Activated CD8-positive, alpha-beta memory T cell treated with anti-CD3 and anti-CD28 coated beads, Interleukin-2, amount 50 U/mL, for 24 hours (primary cell): ENCODE data around the gene ZBTB9.
"Not testable (repeated sequence)": the region's sequence is repeated elsewhere in the genome, so short reads cannot be mapped to it uniquely, and the experiment has no call there.

ENCODE experiments used
- DNase-seq: peaks from one replicate; pipeline ENCODE4 v3.0.0-alpha.2; 2020; ENCODE audit errors: extremely low read depth

Gene ZBTB9

DNA sequence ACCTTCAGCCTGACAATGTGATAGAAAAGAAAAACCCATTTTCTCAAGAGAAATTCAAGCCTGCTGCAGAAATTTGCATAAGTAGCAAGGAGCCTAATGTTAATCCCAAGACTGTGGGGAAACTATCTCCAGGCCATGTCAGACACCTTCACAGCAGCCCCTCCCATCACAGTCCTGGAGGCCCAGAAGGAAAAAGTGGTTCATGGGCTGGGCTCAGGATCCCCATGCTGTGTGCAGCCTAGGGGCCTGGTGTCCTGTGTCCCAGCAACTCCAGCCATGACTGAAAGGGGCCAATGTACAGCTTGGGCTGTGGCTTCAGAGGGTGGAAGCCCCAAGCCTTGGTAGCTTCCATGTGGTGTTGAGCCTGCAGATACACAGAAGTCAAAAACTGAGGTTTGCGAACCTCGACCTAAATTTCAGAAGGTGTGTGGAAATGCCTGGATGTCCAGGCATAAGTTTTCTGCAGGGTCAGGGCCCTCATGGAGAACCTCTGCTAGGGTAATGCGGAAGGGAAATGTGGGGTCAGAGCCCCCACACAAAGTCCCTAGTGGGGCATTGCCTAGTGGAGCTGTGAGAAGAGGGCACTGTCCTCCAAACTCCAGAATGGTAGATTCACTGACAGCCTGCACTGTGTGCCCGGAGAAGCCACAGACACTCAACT, 11.8 kb downstream of the ZBTB9 start:
- no peak for DNase-seq

DNA sequence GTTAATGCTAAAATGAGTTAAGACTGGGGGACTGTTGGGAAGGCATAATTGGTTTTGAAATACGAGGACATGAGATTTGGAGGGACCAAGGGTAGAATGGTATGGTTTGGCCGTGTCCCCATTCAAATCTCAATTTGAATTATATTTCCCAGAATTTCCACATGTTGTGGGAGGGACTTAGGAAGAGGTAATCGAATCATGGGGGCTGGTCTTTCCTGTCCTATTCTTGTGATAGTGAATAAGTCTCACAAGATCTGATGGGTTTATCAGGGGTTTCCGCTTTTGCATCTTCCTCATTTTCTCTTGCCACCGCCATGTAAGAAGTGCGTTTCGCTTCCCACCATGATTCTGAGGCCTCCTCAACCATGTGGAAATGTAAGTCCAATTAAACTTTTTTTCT, 12.7 kb downstream of the ZBTB9 start:
- DNase-seq, result no peak

DNA sequence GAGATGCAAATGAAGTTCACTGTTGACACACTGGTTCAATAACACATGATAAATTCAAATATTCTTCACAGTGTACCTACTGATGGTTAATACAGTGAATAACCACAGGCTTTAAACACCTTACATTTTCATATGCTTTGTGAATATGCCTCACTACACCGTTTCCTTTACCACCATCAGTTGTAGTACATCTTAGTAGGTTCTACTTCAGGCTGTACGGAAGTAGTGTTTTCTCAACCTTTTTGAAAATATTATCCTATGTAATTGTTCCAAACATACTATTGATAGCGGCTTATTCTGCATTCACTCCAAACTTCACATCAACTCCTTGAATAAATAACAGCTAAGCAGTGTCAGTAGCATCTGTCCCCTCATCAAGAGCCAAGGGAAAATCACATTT, 15.3 kb downstream of the ZBTB9 start:
- no peak for DNase-seq

DNA sequence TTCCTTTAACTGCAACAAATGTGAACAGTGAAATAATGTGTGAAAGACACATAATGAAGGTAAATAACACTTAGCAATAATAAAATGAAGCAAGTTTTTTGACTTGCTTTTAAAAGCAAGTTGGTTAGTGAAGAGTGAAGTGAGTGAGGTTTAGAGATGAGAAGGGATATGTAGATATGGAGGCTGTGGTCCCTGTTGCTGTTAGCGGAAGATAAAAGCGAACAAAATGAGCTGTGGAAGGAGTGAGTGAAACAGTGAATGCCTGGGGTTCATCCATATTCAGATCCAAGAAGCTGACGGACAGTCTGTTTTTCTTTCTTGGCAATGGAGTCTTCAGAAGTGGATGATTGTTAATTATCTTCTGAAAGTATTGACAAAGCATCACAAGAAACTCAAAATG, 23.5 kb downstream of the ZBTB9 start:
- DNase-seq, result no peak

DNA sequence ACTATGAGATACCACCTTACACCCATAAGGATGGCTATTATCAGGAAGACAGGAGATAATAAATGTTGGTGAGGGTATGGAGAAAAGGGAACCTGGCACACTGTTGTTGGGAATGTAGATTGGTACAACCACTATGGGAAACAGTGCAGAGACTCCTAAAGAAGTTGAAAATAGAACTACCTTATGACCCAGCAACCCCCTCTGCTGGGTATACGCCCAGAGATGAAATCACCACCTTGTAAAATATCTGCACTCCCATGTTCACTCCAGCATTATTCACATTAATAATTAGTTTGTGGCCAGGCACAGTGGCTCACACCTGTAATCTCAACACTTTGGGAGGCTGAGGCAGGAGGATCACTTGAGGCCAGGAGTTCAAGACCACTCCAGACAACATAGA, 26.8 kb downstream of the ZBTB9 start:
- DNase-seq, result no peak

DNA sequence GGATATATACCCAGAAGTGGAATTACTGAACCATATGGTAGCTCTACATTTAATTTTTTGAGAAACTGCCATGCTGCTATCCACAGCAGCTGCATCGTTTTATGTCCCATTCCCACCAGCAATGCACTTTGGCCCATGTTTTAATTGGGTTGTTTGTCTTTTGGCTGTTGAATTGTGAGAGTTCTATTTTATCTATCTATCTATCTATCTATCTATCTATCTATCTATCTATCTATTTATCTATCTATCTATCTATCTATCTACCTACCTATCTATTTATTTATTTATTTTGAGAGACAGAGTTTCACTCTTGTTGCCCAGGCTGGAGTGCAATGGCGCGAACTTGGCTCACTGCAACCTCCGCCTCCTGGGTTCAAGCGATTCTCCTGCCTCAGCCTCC, 28.2 kb downstream of the ZBTB9 start:
- not testable (repeated sequence) for DNase-seq

DNA sequence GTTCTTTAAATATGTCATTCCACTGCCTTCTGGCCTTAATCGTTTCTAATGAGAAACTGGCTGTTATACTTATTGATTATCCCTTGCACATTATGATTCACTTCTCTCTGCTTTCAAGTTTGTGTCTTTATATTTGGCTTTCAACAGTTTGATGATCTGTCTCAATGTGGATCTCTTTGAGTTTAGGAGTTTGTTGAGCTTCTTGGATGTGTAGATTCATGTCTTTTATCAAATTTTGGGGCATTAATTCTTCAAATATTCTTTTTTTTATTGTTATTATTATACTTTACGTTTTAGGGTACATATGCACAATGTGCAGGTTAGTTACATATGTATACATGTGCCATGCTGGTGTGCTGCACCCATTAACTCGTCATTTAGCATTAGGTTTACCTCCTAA, 29.3 kb downstream of the ZBTB9 start:
- no peak for DNase-seq

DNA sequence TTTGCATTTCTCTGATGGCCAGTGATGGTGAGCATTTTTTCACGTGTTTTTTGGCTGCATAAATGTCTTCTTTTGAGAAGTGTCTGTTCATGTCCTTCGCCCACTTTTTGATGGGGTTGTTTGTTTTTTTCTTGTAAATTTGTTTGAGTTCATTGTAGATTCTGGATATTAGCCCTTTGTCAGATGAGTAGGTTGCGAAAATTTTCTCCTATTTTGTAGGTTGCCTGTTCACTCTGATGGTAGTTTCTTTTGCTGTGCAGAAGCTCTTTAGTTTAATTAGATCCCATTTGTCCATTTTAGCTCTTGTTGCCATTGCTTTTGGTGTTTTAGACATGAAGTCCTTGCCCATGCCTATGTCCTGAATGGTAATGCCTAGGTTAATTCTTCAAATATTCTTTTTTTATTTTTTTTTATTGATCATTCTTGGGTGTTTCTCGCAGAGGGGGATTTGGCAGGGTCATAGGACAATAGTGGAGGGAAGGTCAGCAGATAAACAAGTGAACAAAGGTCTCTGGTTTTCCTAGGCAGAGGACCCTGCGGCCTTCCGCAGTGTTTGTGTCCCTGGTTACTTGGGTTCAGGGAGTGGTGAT, 30.4 kb downstream of the ZBTB9 start:
- not testable (repeated sequence) for DNase-seq

DNA sequence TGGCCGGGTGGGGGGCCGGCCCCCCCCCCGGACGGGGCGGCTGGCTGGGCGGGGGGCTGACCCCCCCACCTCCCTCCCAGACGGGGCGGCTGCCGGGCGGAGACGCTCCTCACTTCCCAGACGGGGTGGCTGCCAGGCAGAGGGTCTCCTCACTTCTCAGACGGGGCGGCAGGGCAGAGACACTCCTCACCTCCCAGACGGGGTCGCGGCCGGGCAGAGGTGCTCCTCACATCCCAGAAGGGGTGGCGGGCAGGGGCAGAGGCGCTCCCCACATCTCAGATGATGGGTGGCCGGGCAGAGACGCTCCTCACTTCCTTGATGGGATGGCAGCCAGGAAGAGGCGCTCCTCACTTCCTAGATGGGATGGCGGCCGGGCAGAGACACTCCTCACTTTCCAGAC, 31.3 kb downstream of the ZBTB9 start:
- not testable (repeated sequence) for DNase-seq

DNA sequence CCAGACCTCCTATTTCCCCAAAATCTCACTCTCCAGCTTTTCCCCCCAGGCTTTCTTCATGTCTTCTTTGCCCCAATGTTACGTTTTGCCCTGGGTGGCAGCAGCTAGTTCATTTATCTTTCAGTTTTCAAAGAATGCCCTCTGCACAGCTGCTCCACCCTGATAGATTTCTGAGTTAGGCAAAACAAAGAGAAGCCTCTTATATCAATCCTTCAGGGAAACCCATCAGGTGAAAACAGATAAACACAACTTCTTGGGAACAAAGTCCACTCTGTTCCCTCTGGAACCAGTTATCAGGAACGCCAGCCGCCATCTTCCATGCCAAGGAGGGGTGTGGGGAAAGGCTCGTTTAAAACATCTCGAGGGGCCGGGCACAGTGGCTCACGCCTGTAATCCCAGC, 34.0 kb downstream of the ZBTB9 start:
- DNase-seq, result no peak

DNA sequence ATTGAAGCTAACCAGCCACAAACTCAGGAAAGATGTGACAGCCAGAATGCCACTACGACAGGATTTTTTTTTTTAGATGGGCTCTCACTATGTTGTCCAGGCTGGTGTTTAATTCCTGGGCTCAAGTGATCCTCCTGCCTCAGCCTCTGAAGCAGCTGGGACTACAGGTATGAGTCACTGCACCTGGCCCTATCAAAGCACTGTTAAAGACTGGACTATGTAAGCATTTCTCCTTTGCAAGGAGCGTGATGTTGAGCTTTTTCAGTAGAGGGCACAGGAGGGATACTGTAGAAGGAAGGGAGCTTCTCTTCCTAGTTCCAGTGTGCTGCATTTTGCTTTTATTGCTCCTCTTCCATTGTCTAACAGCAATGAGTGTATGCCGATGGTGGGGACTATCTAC, 35.8 kb downstream of the ZBTB9 start:
- DNase-seq, result no peak

DNA sequence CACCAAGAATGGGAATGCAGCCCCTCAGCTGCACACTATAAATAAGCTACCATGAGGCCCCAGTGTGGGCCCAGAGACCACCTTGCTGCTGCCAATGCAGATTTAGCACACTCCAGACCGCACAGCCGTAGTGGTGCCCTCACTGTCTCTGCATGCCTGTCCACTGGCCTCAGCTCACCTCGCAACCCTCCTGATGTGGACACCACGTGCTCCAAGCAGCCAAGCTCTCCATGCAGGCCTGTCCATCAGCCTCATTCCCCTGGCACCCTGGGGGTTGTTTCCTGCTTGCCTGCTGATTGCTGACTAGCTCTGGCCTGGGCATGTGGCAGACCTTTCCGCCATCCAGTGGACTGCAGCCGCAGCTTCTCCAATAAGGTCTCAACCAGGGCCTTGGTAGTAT, 36.2 kb downstream of the ZBTB9 start:
- no peak for DNase-seq

DNA sequence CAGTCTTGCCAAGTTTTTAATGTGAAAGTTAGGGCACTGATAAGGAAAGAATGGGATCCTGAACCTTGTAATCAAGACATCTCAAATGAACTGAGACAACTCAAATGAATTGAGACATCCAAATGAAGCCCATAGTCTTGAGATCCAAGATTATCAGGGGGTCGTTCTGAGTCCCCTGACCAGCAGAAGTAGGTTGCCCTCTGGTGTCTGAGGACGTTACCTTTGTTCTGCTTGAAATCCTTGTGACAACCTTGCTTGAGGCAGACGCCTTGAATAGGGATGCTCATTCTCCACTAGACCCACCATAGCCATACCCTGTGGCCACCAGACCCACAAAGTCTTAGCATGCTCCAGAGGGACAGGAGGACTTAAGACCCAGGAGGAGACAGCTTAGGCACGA, 37.7 kb downstream of the ZBTB9 start:
- no peak for DNase-seq

DNA sequence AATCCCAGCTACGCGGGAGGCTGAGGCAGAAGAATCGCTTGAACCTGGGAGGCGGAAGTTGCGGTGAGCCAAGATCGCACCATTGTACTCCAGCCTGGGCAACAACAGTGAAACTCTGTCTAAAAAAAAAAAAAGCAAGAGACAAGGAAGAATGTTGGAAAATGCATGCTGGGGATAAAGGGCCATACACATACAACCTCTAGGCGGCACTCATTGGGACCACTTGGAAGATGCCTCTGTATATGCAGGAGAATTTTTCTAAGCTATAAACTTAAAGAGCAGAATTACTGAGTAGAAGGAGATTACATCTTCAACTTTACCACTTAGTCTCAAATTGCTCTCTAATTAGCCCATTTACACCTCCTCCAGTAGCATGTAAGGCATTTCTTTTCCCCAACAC, 42.8 kb downstream of the ZBTB9 start:
- no peak for DNase-seq

DNA sequence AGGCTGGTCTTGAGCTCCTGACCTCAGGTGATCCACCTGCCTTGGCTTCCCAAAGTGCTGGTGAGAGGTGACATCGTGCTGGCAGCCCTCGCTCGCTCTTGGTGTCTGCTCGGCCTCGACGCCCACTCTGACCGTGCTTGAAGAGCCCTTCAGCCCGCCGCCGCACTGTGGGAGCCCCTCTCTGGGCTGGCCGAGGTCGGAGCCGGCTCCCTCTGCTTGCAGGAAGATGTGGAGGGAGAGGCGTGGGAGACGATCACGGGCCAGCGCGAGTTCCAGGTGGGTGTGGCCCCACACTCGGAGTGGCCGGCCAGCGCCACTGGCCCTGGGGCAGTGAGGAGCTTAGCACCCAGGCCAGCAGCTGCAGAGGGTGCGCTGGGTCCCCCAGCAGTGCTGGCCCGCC, 48.1 kb downstream of the ZBTB9 start:
- DNase-seq, result no peak

DNA sequence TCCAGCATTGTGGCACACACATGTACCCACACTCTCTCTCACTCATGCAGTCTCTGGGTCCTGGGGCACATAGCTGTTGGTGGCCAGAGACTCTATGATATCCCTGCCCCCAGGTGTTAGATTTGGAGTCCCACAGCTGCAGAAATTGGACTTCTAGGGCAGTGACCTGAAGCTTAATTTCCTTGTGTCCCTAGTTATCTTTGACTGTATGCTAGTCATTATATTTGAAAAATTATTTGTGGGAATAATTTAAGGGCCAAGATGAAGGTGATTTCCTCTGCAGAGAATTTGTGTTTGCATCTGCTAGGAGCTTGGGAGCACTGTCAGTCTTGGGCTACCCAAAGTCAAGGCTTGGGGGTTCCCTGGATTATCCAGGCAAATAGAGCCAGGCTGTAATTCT, 50.1 kb downstream of the ZBTB9 start:
- DNase-seq, result no peak

DNA sequence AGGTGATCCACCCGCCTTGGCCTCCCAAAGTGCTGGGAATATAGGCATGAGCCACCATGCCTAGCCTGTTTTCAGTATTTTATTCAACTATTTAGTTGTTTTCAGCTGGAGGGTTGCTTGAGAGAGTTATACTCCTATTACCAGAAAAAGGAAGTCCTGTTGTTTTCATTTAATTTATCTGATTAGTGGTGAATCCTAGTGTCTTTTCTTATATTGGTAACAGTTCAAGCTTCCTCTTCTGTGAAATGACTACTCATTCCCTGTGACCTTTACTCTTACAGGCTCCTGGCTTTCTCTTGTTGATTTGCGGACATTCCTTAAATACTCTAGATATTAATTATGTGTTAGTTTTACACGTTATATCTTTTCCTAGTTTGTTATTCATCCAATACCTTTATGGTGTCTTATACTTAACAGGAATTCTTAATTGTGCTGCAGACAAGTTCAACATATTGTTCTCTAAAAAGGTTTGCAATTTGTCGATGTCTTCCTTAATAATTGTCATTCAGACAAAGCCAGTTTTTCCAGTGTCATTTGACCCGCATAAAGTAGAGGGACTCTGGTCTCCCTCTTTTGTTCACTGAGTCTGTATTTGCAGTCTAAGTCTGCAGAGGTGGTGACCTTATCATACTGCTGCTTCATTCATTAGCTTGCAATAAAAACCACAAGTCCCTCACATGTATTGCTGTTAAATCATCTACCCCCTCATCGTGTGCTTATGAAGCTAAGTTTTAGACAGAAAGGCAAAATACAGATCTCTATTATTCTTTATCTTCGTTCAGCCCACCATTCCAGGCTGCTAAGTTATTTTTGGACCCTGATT, 51.4 kb downstream of the ZBTB9 start:
- no peak for DNase-seq
